Liver (tissue), 9 donors: ENCODE results near the gene SEC14L3. TPM values are rescaled to one million over a fixed set of nuclear protein-coding genes. Genes with fewer than 3 reads are reported as not detected.

Experiments used
- DNase-seq: peaks from one replicate; pipeline ENCODE4 v3.0.0-alpha.2; 2017; ENCODE audit warnings: low spot score
- H3K27ac ChIP-seq, 2 donors: one replicate each; pipeline ENCODE4 v1.7.0; 2013; ENCODE audit warnings: inconsistent platforms in 2 of 2, low read length in 2 of 2, control low read depth in 1 of 2, low read depth in 1 of 2, mild to moderate bottlenecking in 1 of 2
- H3K27me3 ChIP-seq, 4 donors: one replicate each; pipeline versions ENCODE4 v1.6.1 to v1.7.0; 2013; ENCODE audit warnings: low read length in 3 of 4, inconsistent platforms in 1 of 4, mild to moderate bottlenecking in 1 of 4, moderate library complexity in 1 of 4; ENCODE audit not compliant: control insufficient read depth in 4 of 4, insufficient read depth in 4 of 4
- H3K36me3 ChIP-seq, 4 donors: one replicate each; pipeline versions ENCODE4 v1.6.1 to v1.7.0; 2013; ENCODE audit warnings: low read length in 3 of 4, mild to moderate bottlenecking in 3 of 4, low read depth in 1 of 4, moderate library complexity in 1 of 4; ENCODE audit not compliant: control insufficient read depth in 4 of 4, insufficient read depth in 3 of 4
- H3K4me1 ChIP-seq, 4 donors: one replicate each; pipeline versions ENCODE4 v1.6.1 to v1.7.0; 2013; ENCODE audit warnings: low read length in 3 of 4, mild to moderate bottlenecking in 3 of 4, moderate library complexity in 1 of 4; ENCODE audit not compliant: control insufficient read depth in 4 of 4, insufficient read depth in 4 of 4
- H3K4me3 ChIP-seq, 3 donors: one replicate each; pipeline versions ENCODE4 v1.6.1 to v1.7.0; 2013; ENCODE audit warnings: low read length in 3 of 3, control low read depth in 1 of 3, low read depth in 1 of 3, mild to moderate bottlenecking in 1 of 3
- H3K9ac ChIP-seq, 2 donors: one replicate each; pipeline ENCODE4 v1.7.0; 2013; ENCODE audit warnings: low read length in 2 of 2, mild to moderate bottlenecking in 2 of 2, moderate library complexity in 2 of 2, control low read depth in 1 of 2, low read depth in 1 of 2
- H3K9me3 ChIP-seq, 4 donors: one replicate each; pipeline versions ENCODE4 v1.6.1 to v1.7.0; 2013; ENCODE audit warnings: low read length in 3 of 4; ENCODE audit not compliant: control insufficient read depth in 4 of 4
- EGR1 ChIP-seq, 2 donors: IDR thresholded peaks; 2 replicates each; pipeline ENCODE4 v1.6.1; 2016 to 2018; ENCODE audit warnings: antibody characterized with exemption in 2 of 2, low read depth in 2 of 2
- FOXA1 ChIP-seq: IDR thresholded peaks from 2 replicates; pipeline ENCODE4 v1.6.1; 2016; ENCODE audit warnings: antibody characterized with exemption
- FOXA2 ChIP-seq: IDR thresholded peaks from 2 replicates; pipeline ENCODE4 v1.6.1; 2016; ENCODE audit warnings: antibody characterized with exemption
- GABPA ChIP-seq, 2 donors: IDR thresholded peaks in 1 of 2; conservative IDR thresholded peaks in 1 of 2; 2 replicates each; pipeline ENCODE4 v1.6.1; 2016; ENCODE audit warnings: antibody characterized with exemption in 2 of 2, mild to moderate bottlenecking in 1 of 2, moderate library complexity in 1 of 2
- HNF4A ChIP-seq, 2 donors: conservative IDR thresholded peaks; 2 replicates each; pipeline ENCODE4 v1.6.1; 2016; ENCODE audit warnings: antibody characterized with exemption in 2 of 2, mild to moderate bottlenecking in 2 of 2
- HNF4G ChIP-seq: IDR thresholded peaks from 2 replicates; pipeline ENCODE4 v1.6.1; 2016; ENCODE audit warnings: antibody characterized with exemption
- MAX ChIP-seq: IDR thresholded peaks from 2 replicates; pipeline ENCODE4 v1.6.1; 2016; ENCODE audit warnings: antibody characterized with exemption
- NR2F2 ChIP-seq: IDR thresholded peaks from 2 replicates; pipeline ENCODE4 v1.6.1; 2016; ENCODE audit warnings: antibody characterized with exemption
- RAD21 ChIP-seq, 2 donors: IDR thresholded peaks; 2 replicates each; pipeline ENCODE4 v1.6.1; 2016; ENCODE audit warnings: antibody characterized with exemption in 2 of 2, mild to moderate bottlenecking in 2 of 2
- SP1 ChIP-seq: IDR thresholded peaks from 2 replicates; pipeline ENCODE4 v1.6.1; 2018; ENCODE audit warnings: antibody characterized with exemption, mild to moderate bottlenecking
- YY1 ChIP-seq: IDR thresholded peaks from 2 replicates; pipeline ENCODE4 v1.6.1; 2016; ENCODE audit warnings: antibody characterized with exemption, mild to moderate bottlenecking
- WGBS: extraction: QIAGEN DNeasy Blood & Tissue Kit; methylation state at CpG from one replicate; pipeline ENCODE4 v1.1.7; 2013; 5-methylcytosine and 5-hydroxymethylcytosine counted together
- polyA plus RNA-seq, 2 donors: library from polyadenylated mRNA; stranded (reverse) in 1 of 2; unstranded in 1 of 2; fragments of 200-250 nt in 1 of 2; fragments of >200 nt in 1 of 2; fragmentation: Nextera tagmentation in 1 of 2; extraction: Ambion mirVana in 1 of 2; gene quantifications; one replicate each; pipeline versions ENCODE4 v1.2.1 to v1.2.3, GENCODE V29; 2013 to 2015
- total RNA-seq, 2 donors: library from RNA; depleted of rRNA; stranded (reverse); fragments of >200 nt; gene quantifications; one replicate each; pipeline ENCODE4 v1.2.3, GENCODE V29; 2014
- TF ChIP-seq, protein P1 (sequence below): IDR thresholded peaks from 2 replicates; pipeline ENCODE4 v1.6.1; 2016; ENCODE audit warnings: antibody characterized with exemption
- TF ChIP-seq, protein P2 (sequence below): fragments of 150-350 bp; IDR thresholded peaks from 2 replicates; pipeline ENCODE4 v1.5.1; 2017; ENCODE audit warnings: improper control_type of control experiment, low read depth, low read length; ENCODE audit not compliant: missing input control
- TF ChIP-seq, protein P3 (sequence below): IDR thresholded peaks from 2 replicates; pipeline ENCODE4 v1.6.1; 2016; ENCODE audit warnings: antibody characterized with exemption
- TF ChIP-seq, protein P4 (sequence below): IDR thresholded peaks from 2 replicates; pipeline ENCODE4 v1.6.1; 2016; ENCODE audit warnings: antibody characterized with exemption, mild to moderate bottlenecking
- donor health status: healthy.
- donor health status: healthy.
- donor health status: healthy.
- donor health status: healthy.
- donor health status: healthy.

SEC14L3 gene
- total and polyA plus RNA-seq, 4 donors: 0.32 to 0.33 TPM; not detected in 2

GRCh38 chr22:30491381-30491780 lies 19.6 kb upstream of the SEC14L3 start (continued):
- TF ChIP-seq, protein P1, sequence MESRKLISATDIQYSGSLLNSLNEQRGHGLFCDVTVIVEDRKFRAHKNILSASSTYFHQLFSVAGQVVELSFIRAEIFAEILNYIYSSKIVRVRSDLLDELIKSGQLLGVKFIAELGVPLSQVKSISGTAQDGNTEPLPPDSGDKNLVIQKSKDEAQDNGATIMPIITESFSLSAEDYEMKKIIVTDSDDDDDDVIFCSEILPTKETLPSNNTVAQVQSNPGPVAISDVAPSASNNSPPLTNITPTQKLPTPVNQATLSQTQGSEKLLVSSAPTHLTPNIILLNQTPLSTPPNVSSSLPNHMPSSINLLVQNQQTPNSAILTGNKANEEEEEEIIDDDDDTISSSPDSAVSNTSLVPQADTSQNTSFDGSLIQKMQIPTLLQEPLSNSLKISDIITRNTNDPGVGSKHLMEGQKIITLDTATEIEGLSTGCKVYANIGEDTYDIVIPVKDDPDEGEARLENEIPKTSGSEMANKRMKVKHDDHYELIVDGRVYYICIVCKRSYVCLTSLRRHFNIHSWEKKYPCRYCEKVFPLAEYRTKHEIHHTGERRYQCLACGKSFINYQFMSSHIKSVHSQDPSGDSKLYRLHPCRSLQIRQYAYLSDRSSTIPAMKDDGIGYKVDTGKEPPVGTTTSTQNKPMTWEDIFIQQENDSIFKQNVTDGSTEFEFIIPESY: no peak
- TF ChIP-seq RAD21 (IDR thresholded peaks at IDR 0.05) (no peak), HNF4A (conservative IDR thresholded peaks at IDR 0.05) (no peak), SP1 (no peak), FOXA2 (no peak), GABPA (IDR thresholded peaks at IDR 0.05 in 1 of 2, conservative IDR thresholded peaks at IDR 0.05 in 1 of 2) (no peak), MAX (no peak)

DNA sequence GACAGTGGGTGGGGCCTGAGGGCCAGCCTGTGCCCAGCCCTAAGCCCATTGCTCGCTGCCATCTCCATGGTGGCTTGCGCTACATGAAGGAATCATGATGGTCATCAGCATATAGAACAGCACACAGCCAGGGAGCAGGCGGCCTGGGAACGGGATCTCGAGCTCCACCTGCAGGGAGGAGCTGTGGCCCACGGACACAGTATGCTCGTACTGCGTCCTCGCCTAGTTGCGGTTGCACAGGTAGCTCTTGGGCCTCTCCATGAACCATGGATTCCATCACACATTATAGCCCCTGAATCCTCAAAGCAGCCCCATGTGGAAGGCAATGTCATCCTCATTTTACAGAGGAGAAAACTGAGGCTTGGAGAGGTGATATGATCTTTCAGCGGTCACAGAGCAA lies 18.6 kb upstream of the SEC14L3 start:
- TF ChIP-seq HNF4G (no peak), NR2F2 (no peak), EGR1 (IDR thresholded peaks at IDR 0.05; ENCODE audit: low read depth in 2 of 2) (no peak), GABPA (IDR thresholded peaks at IDR 0.05 in 1 of 2, conservative IDR thresholded peaks at IDR 0.05 in 1 of 2) (no peak), SP1 (no peak), RAD21 (IDR thresholded peaks at IDR 0.05) (no peak), FOXA2 (no peak), MAX (no peak), FOXA1 (no peak), YY1 (no peak)
- TF ChIP-seq, protein P2, sequence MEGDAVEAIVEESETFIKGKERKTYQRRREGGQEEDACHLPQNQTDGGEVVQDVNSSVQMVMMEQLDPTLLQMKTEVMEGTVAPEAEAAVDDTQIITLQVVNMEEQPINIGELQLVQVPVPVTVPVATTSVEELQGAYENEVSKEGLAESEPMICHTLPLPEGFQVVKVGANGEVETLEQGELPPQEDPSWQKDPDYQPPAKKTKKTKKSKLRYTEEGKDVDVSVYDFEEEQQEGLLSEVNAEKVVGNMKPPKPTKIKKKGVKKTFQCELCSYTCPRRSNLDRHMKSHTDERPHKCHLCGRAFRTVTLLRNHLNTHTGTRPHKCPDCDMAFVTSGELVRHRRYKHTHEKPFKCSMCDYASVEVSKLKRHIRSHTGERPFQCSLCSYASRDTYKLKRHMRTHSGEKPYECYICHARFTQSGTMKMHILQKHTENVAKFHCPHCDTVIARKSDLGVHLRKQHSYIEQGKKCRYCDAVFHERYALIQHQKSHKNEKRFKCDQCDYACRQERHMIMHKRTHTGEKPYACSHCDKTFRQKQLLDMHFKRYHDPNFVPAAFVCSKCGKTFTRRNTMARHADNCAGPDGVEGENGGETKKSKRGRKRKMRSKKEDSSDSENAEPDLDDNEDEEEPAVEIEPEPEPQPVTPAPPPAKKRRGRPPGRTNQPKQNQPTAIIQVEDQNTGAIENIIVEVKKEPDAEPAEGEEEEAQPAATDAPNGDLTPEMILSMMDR: no peak
- TF ChIP-seq, protein P3, sequence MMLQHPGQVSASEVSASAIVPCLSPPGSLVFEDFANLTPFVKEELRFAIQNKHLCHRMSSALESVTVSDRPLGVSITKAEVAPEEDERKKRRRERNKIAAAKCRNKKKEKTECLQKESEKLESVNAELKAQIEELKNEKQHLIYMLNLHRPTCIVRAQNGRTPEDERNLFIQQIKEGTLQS: no peak
- TF ChIP-seq, protein P1: no peak
- WGBS: 83% methylated on average over 11 of the region's 11 CpGs
- no peak overlapping the region for H3K9ac ChIP-seq

GRCh38 chr22:30488121-30488520 lies 16.3 kb upstream of the SEC14L3 start:
- peaks cover 0 to 26% (median 13%) of the 10 kb centered on the region in 4 donors for H3K36me3 ChIP-seq
- no peaks in the 10 kb centered on the region for H3K9me3 ChIP-seq
- peak overlapping the region in 1 of 2 donors; percentile 17 for H3K27ac ChIP-seq
- no peaks in the 10 kb centered on the region for H3K27me3 ChIP-seq
- H3K4me1 ChIP-seq: peaks cover 4 to 43% (median 28%) of the 10 kb centered on the region in 4 donors
- H3K9ac ChIP-seq: no peak overlapping the region
- H3K4me3 ChIP-seq: no peak overlapping the region
- DNase-seq: no peak
- peak in 1 of 2 donors; percentile 26 for TF ChIP-seq EGR1 (IDR thresholded peaks at IDR 0.05; ENCODE audit: low read depth in 2 of 2)
- TF ChIP-seq, protein P4, sequence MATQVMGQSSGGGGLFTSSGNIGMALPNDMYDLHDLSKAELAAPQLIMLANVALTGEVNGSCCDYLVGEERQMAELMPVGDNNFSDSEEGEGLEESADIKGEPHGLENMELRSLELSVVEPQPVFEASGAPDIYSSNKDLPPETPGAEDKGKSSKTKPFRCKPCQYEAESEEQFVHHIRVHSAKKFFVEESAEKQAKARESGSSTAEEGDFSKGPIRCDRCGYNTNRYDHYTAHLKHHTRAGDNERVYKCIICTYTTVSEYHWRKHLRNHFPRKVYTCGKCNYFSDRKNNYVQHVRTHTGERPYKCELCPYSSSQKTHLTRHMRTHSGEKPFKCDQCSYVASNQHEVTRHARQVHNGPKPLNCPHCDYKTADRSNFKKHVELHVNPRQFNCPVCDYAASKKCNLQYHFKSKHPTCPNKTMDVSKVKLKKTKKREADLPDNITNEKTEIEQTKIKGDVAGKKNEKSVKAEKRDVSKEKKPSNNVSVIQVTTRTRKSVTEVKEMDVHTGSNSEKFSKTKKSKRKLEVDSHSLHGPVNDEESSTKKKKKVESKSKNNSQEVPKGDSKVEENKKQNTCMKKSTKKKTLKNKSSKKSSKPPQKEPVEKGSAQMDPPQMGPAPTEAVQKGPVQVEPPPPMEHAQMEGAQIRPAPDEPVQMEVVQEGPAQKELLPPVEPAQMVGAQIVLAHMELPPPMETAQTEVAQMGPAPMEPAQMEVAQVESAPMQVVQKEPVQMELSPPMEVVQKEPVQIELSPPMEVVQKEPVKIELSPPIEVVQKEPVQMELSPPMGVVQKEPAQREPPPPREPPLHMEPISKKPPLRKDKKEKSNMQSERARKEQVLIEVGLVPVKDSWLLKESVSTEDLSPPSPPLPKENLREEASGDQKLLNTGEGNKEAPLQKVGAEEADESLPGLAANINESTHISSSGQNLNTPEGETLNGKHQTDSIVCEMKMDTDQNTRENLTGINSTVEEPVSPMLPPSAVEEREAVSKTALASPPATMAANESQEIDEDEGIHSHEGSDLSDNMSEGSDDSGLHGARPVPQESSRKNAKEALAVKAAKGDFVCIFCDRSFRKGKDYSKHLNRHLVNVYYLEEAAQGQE: no peak
- WGBS: 68% methylated on average over 7 of the region's 7 CpGs

More for the DNA sequence above, 18.6 kb upstream of the SEC14L3 start:
- no peak for DNase-seq
- Histone ChIP-seq H3K27me3 (no peaks in the 10 kb centered on the region), H3K9me3 (no peaks in the 10 kb centered on the region), H3K4me1 (peaks cover 4 to 41% (median 24%) of the 10 kb centered on the region in 4 donors), H3K36me3 (peaks cover 5 to 40% (median 24%) of the 10 kb centered on the region in 4 donors), H3K27ac (no peak overlapping the region), H3K4me3 (no peak overlapping the region)
